Smooth muscle cell (in vitro differentiated cells): ENCODE data around the gene C2orf81. TPM values are rescaled to one million over a fixed set of nuclear protein-coding genes. Genes with fewer than 3 reads are reported as not detected.

Experiments used
- DNase-seq: peaks from one replicate; lab custom pipeline; 2025; ENCODE audit not compliant: unreplicated experiment; lab: John Stamatoyannopoulos, UW
- H2AFZ ChIP-seq: fragments of 200-600 bp; sonication (generic); 2 replicates; pipeline ENCODE4 v1.6.0; 2016; ENCODE audit warnings: antibody characterized with exemption, low read depth, mild to moderate bottlenecking
- H3F3A ChIP-seq: fragments of 200-600 bp; sonication (generic); 2 replicates; pipeline ENCODE4 v1.6.0; 2017; ENCODE audit warnings: antibody characterized with exemption, low read depth
- H3K27ac ChIP-seq: fragments of 200-600 bp; sonication (generic); 2 replicates; pipeline ENCODE4 v1.5.1; 2016; ENCODE audit warnings: low read depth, mild to moderate bottlenecking
- H3K27me3 ChIP-seq: fragments of 200-600 bp; sonication (generic); 2 replicates; pipeline ENCODE4 v1.6.1; 2016; ENCODE audit warnings: low read depth, mild to moderate bottlenecking
- H3K36me3 ChIP-seq: fragments of 200-600 bp; sonication (generic); 2 replicates; pipeline ENCODE4 v1.5.1; 2016; ENCODE audit warnings: low read depth
- H3K4me1 ChIP-seq: fragments of 200-600 bp; sonication (generic); 2 replicates; pipeline ENCODE4 v1.5.1; 2016; ENCODE audit warnings: low read depth
- H3K4me2 ChIP-seq: fragments of 200-600 bp; sonication (generic); 2 replicates; pipeline ENCODE4 v1.6.0; 2016; ENCODE audit warnings: mild to moderate bottlenecking
- H3K4me3 ChIP-seq: fragments of 200-600 bp; sonication (generic); 2 replicates; pipeline ENCODE4 v1.5.1; 2016; ENCODE audit warnings: mild to moderate bottlenecking
- H3K79me2 ChIP-seq: fragments of 200-600 bp; sonication (generic); 2 replicates; pipeline ENCODE4 v1.6.0; 2016; ENCODE audit warnings: low read depth, mild to moderate bottlenecking
- H3K9ac ChIP-seq: fragments of 200-600 bp; sonication (generic); 2 replicates; pipeline ENCODE4 v1.6.0; 2016; ENCODE audit warnings: low read depth
- H3K9me3 ChIP-seq: fragments of 200-600 bp; sonication (generic); replicated peaks from 2 replicates; pipeline ENCODE4 v1.5.1; 2016; ENCODE audit warnings: low read depth
- H4K20me1 ChIP-seq: fragments of 200-600 bp; sonication (generic); 2 replicates; pipeline ENCODE4 v1.6.0; 2016; ENCODE audit warnings: low read depth
- CTCF ChIP-seq: fragments of 200-600 bp; sonication (generic); IDR thresholded peaks from 2 replicates; pipeline ENCODE4 v1.5.1; 2017; ENCODE audit warnings: borderline replicate concordance, mild to moderate bottlenecking, antibody characterized with exemption; ENCODE audit not compliant: insufficient read depth, poor library complexity, severe bottlenecking
- WGBS: methylation state at CpG from one replicate; pipeline ENCODE4 v1.1.7; 2016; ENCODE audit warnings: low lambda C conversion rate; 5-methylcytosine and 5-hydroxymethylcytosine counted together
- polyA plus RNA-seq: library from polyadenylated mRNA; unstranded; fragments of >200 nt; fragmentation: Nextera tagmentation; extraction: Ambion mirVana; gene quantifications from 2 replicates; pipeline ENCODE4 v1.2.1, GENCODE V29; 2016
- total RNA-seq: library from RNA; depleted of rRNA; stranded (reverse); fragments of >200 nt; gene quantifications from 2 replicates; pipeline ENCODE4 v1.2.3, GENCODE V29; 2014

The C2orf81 gene
- total and polyA plus RNA-seq, 2 experiments from 2014 or later: 1.3 to 3.5 TPM

DNA sequence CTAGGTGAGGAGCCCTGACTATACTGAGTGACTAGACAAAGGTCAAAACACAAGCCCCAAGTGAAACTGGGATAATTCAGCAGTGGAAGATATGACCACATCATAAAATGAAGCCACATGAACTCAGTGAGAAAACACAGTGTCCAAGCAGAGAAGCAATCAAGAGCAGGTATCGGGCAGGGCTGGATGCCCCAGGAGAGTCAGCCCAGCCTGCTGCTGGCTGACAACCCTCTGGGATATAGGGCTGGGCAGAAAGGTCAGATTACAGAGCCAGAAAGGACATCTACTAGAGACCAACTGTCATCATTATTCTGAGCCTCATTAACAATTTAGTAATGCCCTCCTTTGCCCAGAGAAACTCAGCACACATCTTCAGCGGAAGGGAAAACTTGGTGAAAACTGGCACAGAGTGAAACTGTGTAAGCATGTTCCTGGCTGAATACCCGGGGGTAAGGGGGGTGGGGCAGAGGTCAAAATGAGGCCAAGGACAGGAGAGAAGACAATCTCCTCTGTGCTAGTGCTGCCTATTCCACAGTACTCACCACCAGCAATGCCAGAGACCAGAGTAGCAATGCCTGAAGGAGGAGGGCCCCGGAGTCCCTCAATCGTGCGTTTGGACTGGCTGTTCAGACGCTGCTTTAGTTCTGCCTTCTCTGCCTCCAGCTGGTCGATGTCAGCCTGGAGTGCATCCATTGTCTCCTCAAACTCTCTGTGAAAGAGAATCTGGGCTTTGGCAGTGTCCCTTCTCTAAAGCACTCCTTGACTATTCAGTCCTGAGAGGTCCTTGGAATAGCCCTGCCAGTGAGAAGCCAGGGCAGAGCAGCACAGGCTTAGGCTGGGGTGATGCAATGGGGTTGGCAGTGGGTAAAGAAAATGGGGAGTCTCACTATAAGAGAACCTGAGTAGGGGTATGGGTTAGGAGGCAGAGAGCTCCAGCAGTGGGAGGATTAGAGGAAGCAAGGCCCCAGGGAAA lies 56.6 kb downstream of the C2orf81 start:
- no peak overlapping the region for H3K27ac ChIP-seq
- no peaks in the 10 kb centered on the region for H3K79me2 ChIP-seq
- no peaks in the 10 kb centered on the region for H3K9me3 ChIP-seq
- H2AFZ ChIP-seq: no peak overlapping the region
- no peaks in the 10 kb centered on the region for H3K27me3 ChIP-seq
- H3K4me3 ChIP-seq: no peak overlapping the region
- DNase-seq: no peak
- H3K4me1 ChIP-seq: no peaks in the 10 kb centered on the region
- H3K4me2 ChIP-seq: no peak overlapping the region
- no peaks in the 10 kb centered on the region for H3F3A ChIP-seq
- no peak overlapping the region for H3K9ac ChIP-seq
- H3K36me3 ChIP-seq: peaks cover 30% of the 10 kb centered on the region
- WGBS: 94% methylated on average over 8 of the region's 8 CpGs
- TF ChIP-seq CTCF: no peak
- no peaks in the 10 kb centered on the region for H4K20me1 ChIP-seq

Other genes starting within 250 kb of the C2orf81 start
- 98.1 and 140 TPM in 2 replicates for gene MOB1A, start 242.7 kb downstream of the C2orf81 start, total RNA-seq
- 41.5 and 45.2 TPM in 2 replicates for gene MOB1A, start 242.7 kb downstream of the C2orf81 start, polyA plus RNA-seq
- 136 and 159 TPM in 2 replicates for gene MTHFD2, start 223.0 kb downstream of the C2orf81 start, total RNA-seq
- gene MTHFD2, start 223.0 kb downstream of the C2orf81 start, polyA plus RNA-seq: 63.6 and 74.2 TPM in 2 replicates
- gene SLC4A5, start 78.2 kb downstream of the C2orf81 start, total RNA-seq: 0.99 and 3.1 TPM in 2 replicates
- gene SLC4A5, start 78.2 kb downstream of the C2orf81 start, polyA plus RNA-seq: 0.46 and 1.5 TPM in 2 replicates
- gene DCTN1, start 41.3 kb downstream of the C2orf81 start, total RNA-seq: 60.7 and 65.8 TPM in 2 replicates
- 98.3 and 105 TPM in 2 replicates for gene DCTN1, start 41.3 kb downstream of the C2orf81 start, polyA plus RNA-seq
- gene WDR54, start 111 bp upstream of the C2orf81 start, total RNA-seq: 35.0 and 52.3 TPM in 2 replicates
- 59.2 and 84.5 TPM in 2 replicates for gene WDR54, start 111 bp upstream of the C2orf81 start, polyA plus RNA-seq
- gene RTKN, start 20.3 kb upstream of the C2orf81 start, total RNA-seq: 31.4 and 32.5 TPM in 2 replicates
- 60.5 and 69.7 TPM in 2 replicates for gene RTKN, start 20.3 kb upstream of the C2orf81 start, polyA plus RNA-seq
- gene INO80B, start 33.5 kb upstream of the C2orf81 start, total RNA-seq: 4.7 and 8.0 TPM in 2 replicates
- gene INO80B, start 33.5 kb upstream of the C2orf81 start, polyA plus RNA-seq: 10.4 and 23.0 TPM in 2 replicates
- gene WBP1, start 36.8 kb upstream of the C2orf81 start, total RNA-seq: 63.9 and 90.8 TPM in 2 replicates
- gene WBP1, start 36.8 kb upstream of the C2orf81 start, polyA plus RNA-seq: 117 and 123 TPM in 2 replicates
- 46.2 and 49.0 TPM in 2 replicates for gene MOGS, start 43.8 kb upstream of the C2orf81 start, total RNA-seq
- 38.3 and 45.5 TPM in 2 replicates for gene MOGS, start 43.8 kb upstream of the C2orf81 start, polyA plus RNA-seq
- 12.0 and 18.2 TPM in 2 replicates for gene MRPL53, start 51.1 kb upstream of the C2orf81 start, total RNA-seq
- 76.8 and 85.4 TPM in 2 replicates for gene MRPL53, start 51.1 kb upstream of the C2orf81 start, polyA plus RNA-seq
- gene CCDC142, start 61.4 kb upstream of the C2orf81 start, total RNA-seq: 5.5 and 8.0 TPM in 2 replicates
- gene CCDC142, start 61.4 kb upstream of the C2orf81 start, polyA plus RNA-seq: 7.7 and 10.8 TPM in 2 replicates
- gene TTC31, start 61.5 kb upstream of the C2orf81 start, total RNA-seq: 18.7 and 23.3 TPM in 2 replicates
- gene TTC31, start 61.5 kb upstream of the C2orf81 start, polyA plus RNA-seq: 17.3 and 19.9 TPM in 2 replicates
- 1.7 and 2.4 TPM in 2 replicates for gene LBX2, start 78.0 kb upstream of the C2orf81 start, total RNA-seq
- gene LBX2, start 78.0 kb upstream of the C2orf81 start, polyA plus RNA-seq: 1.5 and 1.6 TPM in 2 replicates
- gene PCGF1, start 86.1 kb upstream of the C2orf81 start, total RNA-seq: 19.1 and 23.7 TPM in 2 replicates
- gene PCGF1, start 86.1 kb upstream of the C2orf81 start, polyA plus RNA-seq: 29.3 and 34.3 TPM in 2 replicates
- gene TLX2, start 92.8 kb upstream of the C2orf81 start, total RNA-seq: not detected in 2 replicates
- 0.80 TPM in 1 of 2 replicates, not detected in the other for gene TLX2, start 92.8 kb upstream of the C2orf81 start, polyA plus RNA-seq
- 0.09 and 0.27 TPM in 2 replicates for gene DQX1, start 104.6 kb upstream of the C2orf81 start, total RNA-seq
- gene DQX1, start 104.6 kb upstream of the C2orf81 start, polyA plus RNA-seq: 0.57 TPM in 1 of 2 replicates, not detected in the other
- gene AUP1, start 108.1 kb upstream of the C2orf81 start, total RNA-seq: 83.4 and 104 TPM in 2 replicates
- gene AUP1, start 108.1 kb upstream of the C2orf81 start, polyA plus RNA-seq: 138 and 170 TPM in 2 replicates
- gene HTRA2, start 108.3 kb upstream of the C2orf81 start, total RNA-seq: 19.1 and 19.2 TPM in 2 replicates
- gene HTRA2, start 108.3 kb upstream of the C2orf81 start, polyA plus RNA-seq: 30.4 and 35.2 TPM in 2 replicates
- 123 and 139 TPM in 2 replicates for gene LOXL3, start 132.3 kb upstream of the C2orf81 start, total RNA-seq
- gene LOXL3, start 132.3 kb upstream of the C2orf81 start, polyA plus RNA-seq: 109 and 190 TPM in 2 replicates
- 11.7 and 17.8 TPM in 2 replicates for gene DOK1, start 133.1 kb upstream of the C2orf81 start, total RNA-seq
- gene DOK1, start 133.1 kb upstream of the C2orf81 start, polyA plus RNA-seq: 32.9 and 41.3 TPM in 2 replicates
- gene M1AP, start 226.7 kb upstream of the C2orf81 start, total RNA-seq: 1.2 TPM in 2 replicates
- gene M1AP, start 226.7 kb upstream of the C2orf81 start, polyA plus RNA-seq: 1.0 and 2.8 TPM in 2 replicates
- gene SEMA4F, start 232.6 kb upstream of the C2orf81 start, total RNA-seq: 8.5 and 10.1 TPM in 2 replicates
- 14.2 and 16.7 TPM in 2 replicates for gene SEMA4F, start 232.6 kb upstream of the C2orf81 start, polyA plus RNA-seq